IMR-90 (cell line): ENCODE results near the gene CD55.

ENCODE experiments used
- CTCF ChIP-seq: conservative IDR thresholded peaks from 2 replicates; pipeline ENCODE4 v1.5.1; 2012; ENCODE audit warnings: mild to moderate bottlenecking, low read depth, low read length, improper control_type of control experiment
- FOS ChIP-seq: fragments of 150-350 bp; IDR thresholded peaks from 2 replicates; pipeline ENCODE4 v1.6.1; 2016; ENCODE audit warnings: low read depth, low read length
- MXI1 ChIP-seq: IDR thresholded peaks from 2 replicates; pipeline ENCODE4 v1.6.1; 2012; ENCODE audit warnings: low read depth, mild to moderate bottlenecking, low read length, moderate library complexity, borderline replicate concordance
- SMC3 ChIP-seq: fragments of 150-350 bp; IDR thresholded peaks from 2 replicates; pipeline ENCODE4 v1.6.1; 2016; ENCODE audit warnings: low read depth, mild to moderate bottlenecking, antibody characterized with exemption, low read length, moderate library complexity
- TF ChIP-seq, protein P1 (sequence below): fragments of 150-350 bp; IDR thresholded peaks from 2 replicates; pipeline ENCODE4 v1.6.1; 2016; ENCODE audit warnings: low read depth, mild to moderate bottlenecking, low read length, moderate library complexity, borderline replicate concordance

DNA sequence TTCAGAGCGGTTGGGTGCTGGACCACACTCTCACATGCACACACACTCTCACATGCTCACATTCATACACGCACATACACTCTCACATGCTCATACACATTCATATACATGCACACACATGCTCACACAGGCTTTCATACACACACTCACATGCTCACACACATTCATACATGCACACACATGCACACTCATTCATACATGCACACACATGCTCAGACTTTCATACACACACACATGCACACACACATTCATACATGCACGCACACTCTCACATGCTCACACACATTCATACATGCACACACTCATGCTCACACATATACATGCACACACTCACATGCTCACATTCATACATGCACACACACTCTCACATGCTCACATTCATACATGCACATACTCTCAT, 6.0 kb upstream of the CD55 start:
- TF ChIP-seq CTCF: no peak
- TF ChIP-seq SMC3: no peak
- TF ChIP-seq, protein P1, sequence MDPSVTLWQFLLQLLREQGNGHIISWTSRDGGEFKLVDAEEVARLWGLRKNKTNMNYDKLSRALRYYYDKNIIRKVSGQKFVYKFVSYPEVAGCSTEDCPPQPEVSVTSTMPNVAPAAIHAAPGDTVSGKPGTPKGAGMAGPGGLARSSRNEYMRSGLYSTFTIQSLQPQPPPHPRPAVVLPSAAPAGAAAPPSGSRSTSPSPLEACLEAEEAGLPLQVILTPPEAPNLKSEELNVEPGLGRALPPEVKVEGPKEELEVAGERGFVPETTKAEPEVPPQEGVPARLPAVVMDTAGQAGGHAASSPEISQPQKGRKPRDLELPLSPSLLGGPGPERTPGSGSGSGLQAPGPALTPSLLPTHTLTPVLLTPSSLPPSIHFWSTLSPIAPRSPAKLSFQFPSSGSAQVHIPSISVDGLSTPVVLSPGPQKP: no peak
- no peak for TF ChIP-seq MXI1
- no peak for TF ChIP-seq FOS
